HG03457 (cell line): ENCODE data around the gene POLG.

Source experiments
- ATAC-seq: cut with Tn5 transposase; IDR thresholded peaks from one replicate; pipeline ENCODE4 v1.9.1; 2021; ENCODE audit warnings: moderate number of reproducible peaks; ENCODE audit not compliant: unreplicated experiment

POLG gene

GRCh38 chr15:89370120-89370977 lies 35.7 kb upstream of the POLG start:
- ATAC-seq = no peak

- no peak for ATAC-seq
Measured at GRCh38 chr15:89369341-89369947, 34.8 kb upstream of the POLG start.

- ATAC-seq = no peak
Measured at GRCh38 chr15:89368566-89369223, 34.1 kb upstream of the POLG start.

GRCh38 chr15:89367485-89368451 lies 33.1 kb upstream of the POLG start:
- no peak for ATAC-seq

- ATAC-seq = no peak
Measured at GRCh38 chr15:89366656-89367393, 32.2 kb upstream of the POLG start.

- no peak for ATAC-seq
Measured at GRCh38 chr15:89365462-89366065, 30.9 kb upstream of the POLG start.

GRCh38 chr15:89364741-89365450 lies 30.3 kb upstream of the POLG start:
- ATAC-seq = no peak

- no peak for ATAC-seq
Measured at GRCh38 chr15:89364341-89364740, 29.7 kb upstream of the POLG start.

- no peak for ATAC-seq
Measured at GRCh38 chr15:89363770-89364169, 29.1 kb upstream of the POLG start.

- ATAC-seq = no peak
Measured at GRCh38 chr15:89363133-89363532, 28.5 kb upstream of the POLG start.

GRCh38 chr15:89362203-89363101 lies 27.8 kb upstream of the POLG start:
- no peak for ATAC-seq

GRCh38 chr15:89361451-89362202 lies 27.0 kb upstream of the POLG start:
- no peak for ATAC-seq

GRCh38 chr15:89360294-89360971 lies 25.8 kb upstream of the POLG start:
- no peak for ATAC-seq

- ATAC-seq = no peak
Measured at GRCh38 chr15:89359471-89360293, 25.1 kb upstream of the POLG start.

GRCh38 chr15:89358755-89359439 lies 24.3 kb upstream of the POLG start:
- peak; percentile 58 for ATAC-seq
